HG03439 (cell line): ENCODE measurements around the gene SSTR5.
"Not testable (repeated sequence)": the region's sequence is repeated elsewhere in the genome, so short reads cannot be mapped to it uniquely, and the experiment has no call there.

Experiments used
- ATAC-seq: cut with Tn5 transposase; IDR thresholded peaks from one replicate; pipeline ENCODE4 v1.9.1; 2021; ENCODE audit warnings: mild to moderate bottlenecking, moderate library complexity; ENCODE audit not compliant: unreplicated experiment

The SSTR5 gene

GRCh38 chr16:1072526-1073261 lies at the start of gene SSTR5:
TSS of gene SSTR5 (plus strand) at chr16:1072747. CDS start at chr16:1078869, 6,122 bp downstream.
- ATAC-seq = no peak

DNA sequence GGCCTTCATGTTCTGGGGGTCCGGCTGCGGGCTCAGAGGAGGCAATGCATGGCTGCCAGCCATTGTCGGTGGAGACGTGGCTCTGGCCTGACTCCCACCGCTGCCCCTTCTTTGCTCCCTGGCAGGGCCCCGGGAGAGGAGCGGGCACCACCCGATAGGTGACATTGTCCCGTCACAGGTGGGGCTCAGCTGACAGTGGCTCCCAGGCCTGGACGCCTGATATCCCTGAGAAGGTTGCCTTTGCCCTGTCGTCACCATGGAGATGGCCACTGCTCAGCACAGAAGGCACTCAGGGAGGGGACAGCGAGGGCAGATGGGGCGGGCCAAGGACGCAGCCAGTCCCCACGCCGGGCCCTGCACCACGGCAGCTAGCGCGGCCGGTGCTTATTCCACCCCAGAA lies 48.4 kb upstream of the SSTR5 start:
- no peak for ATAC-seq

GRCh38 chr16:1025183-1025809 lies 47.3 kb upstream of the SSTR5 start:
- ATAC-seq = not testable (repeated sequence)

GRCh38 chr16:1026057-1026783 lies 46.3 kb upstream of the SSTR5 start:
- ATAC-seq = no peak

- ATAC-seq = no peak
Observed at GRCh38 chr16:1026784-1027500, 45.6 kb upstream of the SSTR5 start.

GRCh38 chr16:1027501-1027815 lies 45.1 kb upstream of the SSTR5 start:
- ATAC-seq = no peak

DNA sequence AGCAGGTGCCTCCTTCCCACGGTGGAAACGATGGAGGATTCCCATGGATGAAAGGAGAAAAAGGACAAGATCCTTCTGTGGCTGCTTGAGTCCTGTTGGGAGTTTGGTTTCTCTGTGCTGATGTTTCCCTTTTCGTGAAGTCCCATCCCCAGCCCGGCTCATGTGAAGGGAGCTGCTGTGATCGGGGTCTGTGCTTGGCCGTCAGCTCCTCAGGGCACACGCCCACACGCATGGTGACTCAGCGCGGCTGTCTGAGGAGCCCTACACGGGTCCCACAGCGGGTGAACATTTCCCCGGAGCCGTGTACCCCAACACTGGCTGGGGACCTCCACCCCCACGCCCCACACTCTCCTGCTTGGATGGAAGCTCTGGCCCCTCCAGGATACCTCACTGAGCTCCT lies 44.5 kb upstream of the SSTR5 start:
- ATAC-seq = no peak

DNA sequence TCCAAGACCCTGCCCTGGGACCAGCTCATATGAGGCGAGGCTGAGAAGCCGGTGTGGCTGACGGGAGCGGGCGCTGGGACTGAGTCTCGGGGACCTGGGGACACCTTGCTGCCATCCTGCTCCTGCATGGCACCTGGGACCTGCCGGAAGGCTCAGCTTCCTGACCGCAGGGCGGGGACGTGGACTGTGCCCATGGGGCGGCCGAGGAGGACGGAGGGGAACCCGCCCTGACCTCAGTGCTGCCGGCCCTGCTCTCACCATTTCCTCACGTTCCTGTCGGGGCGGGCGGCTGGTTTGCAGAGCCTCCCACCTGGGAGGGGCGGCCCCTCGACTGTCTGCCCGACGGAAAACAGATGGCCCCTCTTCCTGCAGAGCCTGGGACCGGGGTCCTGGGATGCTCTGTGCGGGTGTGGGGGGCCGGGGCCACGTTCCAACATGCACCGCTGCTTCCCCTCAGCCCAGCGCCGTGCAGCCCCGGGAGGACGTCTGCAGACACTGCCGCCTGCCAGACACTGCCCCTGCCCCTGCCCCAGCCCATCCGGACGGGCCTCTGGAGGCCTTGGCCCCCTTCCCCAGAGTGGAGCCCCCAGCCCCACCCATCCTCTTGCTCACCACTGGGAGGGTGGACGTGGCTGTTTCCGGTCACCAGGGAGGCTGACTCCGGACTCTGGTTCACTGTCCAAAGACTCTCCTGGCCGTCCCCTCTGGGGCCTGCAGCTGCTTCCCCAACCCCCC lies 43.9 kb upstream of the SSTR5 start:
- no peak for ATAC-seq

GRCh38 chr16:1029259-1029545 lies 43.3 kb upstream of the SSTR5 start:
- ATAC-seq = no peak

- ATAC-seq = no peak
Observed at GRCh38 chr16:1030473-1030901, 42.1 kb upstream of the SSTR5 start.

- no peak for ATAC-seq
Observed at GRCh38 chr16:1031666-1032065, 40.9 kb upstream of the SSTR5 start.

- ATAC-seq = no peak
Observed at GRCh38 chr16:1032607-1033006, 39.9 kb upstream of the SSTR5 start.

DNA sequence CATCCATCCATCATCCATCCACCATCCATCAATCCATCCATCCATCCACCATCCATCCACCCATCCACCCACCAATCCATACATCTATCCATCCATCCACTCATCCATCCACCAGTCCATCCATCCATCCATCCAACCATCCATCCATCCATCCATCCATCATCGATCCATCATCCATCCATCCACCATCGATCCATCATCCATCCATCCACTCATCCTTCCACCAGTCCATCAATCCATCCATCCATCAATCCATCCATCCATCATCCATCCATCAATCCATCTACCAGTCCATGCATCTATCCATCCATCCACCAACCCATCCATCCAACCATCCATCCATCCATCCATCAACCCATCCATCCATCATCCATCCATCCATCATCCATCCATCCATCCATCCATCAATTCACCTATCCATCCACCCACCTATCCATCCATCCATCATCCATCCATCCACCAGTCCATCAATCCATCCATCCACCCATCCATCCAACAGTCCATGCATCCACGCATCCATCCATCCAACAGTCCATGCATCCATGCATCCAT lies 39.3 kb upstream of the SSTR5 start:
- ATAC-seq = no peak

GRCh38 chr16:1034230-1035065 lies 38.1 kb upstream of the SSTR5 start:
- ATAC-seq = no peak

- ATAC-seq = no peak
Observed at GRCh38 chr16:1035066-1035415, 37.5 kb upstream of the SSTR5 start.

DNA sequence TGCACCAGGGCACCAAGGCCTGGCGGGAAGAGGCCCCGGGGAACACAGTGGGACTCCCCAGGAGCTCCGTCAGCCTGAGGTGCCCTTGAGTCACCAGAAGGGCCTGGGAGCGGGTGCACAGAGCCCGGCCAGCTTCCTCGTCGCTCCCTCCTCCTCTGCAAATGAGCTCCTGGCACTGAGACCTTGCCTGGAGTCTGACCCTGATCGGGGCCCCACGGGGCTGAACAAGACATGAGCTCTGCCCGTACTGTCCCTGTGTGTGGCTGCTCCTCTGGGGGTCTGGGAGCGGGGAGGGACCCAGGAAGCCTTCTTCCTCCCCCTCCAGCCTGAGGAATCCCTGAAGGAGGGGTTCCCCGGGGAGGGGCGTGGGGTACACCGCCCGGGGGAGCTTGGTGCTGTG lies 36.4 kb upstream of the SSTR5 start:
- ATAC-seq = no peak

GRCh38 chr16:1036726-1037393 lies 35.7 kb upstream of the SSTR5 start:
- ATAC-seq = no peak

DNA sequence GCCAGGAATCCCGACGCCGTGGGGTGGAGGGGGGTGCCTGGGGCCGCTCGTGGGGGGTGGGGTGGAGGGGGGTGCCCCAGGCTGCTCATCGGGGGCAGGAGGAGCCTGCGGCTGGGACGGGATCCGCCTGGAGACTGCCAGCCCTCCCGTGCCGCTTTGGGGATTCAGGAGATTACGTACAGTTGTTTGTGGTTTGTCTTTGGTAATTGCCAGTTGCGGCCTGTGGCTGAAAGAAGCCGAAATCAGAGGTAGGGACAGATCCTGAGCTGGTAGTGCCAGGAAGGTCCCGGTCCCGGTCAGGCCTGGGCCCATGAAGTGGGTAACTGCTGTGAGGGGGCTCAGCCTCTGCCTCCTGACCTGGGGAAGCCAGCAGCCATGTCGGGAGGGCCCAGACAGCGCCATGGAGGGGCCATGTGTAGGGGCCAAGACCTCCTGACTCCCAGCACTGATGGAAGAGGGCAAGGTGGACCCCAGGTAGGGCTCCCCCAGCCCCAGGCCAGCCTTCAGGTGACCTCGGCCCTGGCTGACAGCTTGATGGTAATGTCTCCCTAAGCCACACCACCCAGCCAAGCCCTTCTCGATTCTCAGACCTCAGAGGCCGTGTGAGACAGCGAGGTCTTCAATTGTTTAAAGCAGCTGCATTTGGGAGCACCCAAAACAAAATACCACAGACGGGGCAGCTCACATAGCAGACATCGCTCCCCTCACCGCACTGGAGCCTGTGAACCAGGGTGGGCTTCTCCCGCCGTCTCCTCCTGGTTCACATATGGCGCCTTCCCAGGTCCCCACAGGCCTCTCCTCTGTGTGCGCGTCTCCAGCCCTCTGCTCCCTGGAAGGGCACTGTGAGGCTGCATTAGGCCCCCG lies 34.9 kb upstream of the SSTR5 start:
- no peak for ATAC-seq
